Tibial nerve (tissue), 4 donors: ENCODE measurements around the gene REC114. TPM values are rescaled to one million over a fixed set of nuclear protein-coding genes. Genes with fewer than 3 reads are reported as not detected.

ENCODE experiments used
- DNase-seq, 2 donors: peaks; one replicate each; pipeline ENCODE4 v3.0.0-alpha.2; 2019; ENCODE audit warnings: low spot score in 2 of 2
- H3K27ac ChIP-seq, 4 donors: fragments of 200-600 bp; sonication (generic) in 3 of 4; one replicate each; pipeline ENCODE4 v1.5.1; 2017 to 2019; ENCODE audit warnings: mild to moderate bottlenecking in 1 of 4
- H3K27me3 ChIP-seq, 2 donors: fragments of 200-600 bp; sonication (generic) in 1 of 2; one replicate each; pipeline versions ENCODE4 v1.5.1 to v1.6.0; 2017 to 2019
- H3K36me3 ChIP-seq, 3 donors: fragments of 200-600 bp; sonication (generic); one replicate each; pipeline ENCODE4 v1.5.1; 2018 to 2019
- H3K4me1 ChIP-seq, 4 donors: fragments of 200-600 bp; sonication (generic) in 3 of 4; one replicate each; pipeline ENCODE4 v1.5.1; 2017 to 2019
- H3K4me3 ChIP-seq, 4 donors: fragments of 200-600 bp; sonication (generic) in 3 of 4; one replicate each; pipeline ENCODE4 v1.5.1; 2017 to 2019; ENCODE audit warnings: mild to moderate bottlenecking in 1 of 4, moderate library complexity in 1 of 4
- H3K9me3 ChIP-seq, 4 donors: fragments of 200-600 bp; sonication (generic) in 3 of 4; one replicate each; pipeline ENCODE4 v1.5.1; 2017 to 2019
- EP300 ChIP-seq, 2 donors: sonication (generic); formaldehyde crosslinking; IDR thresholded peaks; one replicate each; pipeline ENCODE4 v1.6.1; 2017; ENCODE audit warnings: antibody characterized with exemption in 2 of 2, mild to moderate bottlenecking in 1 of 2
- POLR2A ChIP-seq, 2 donors: fragments of 450-650 bp; IDR thresholded peaks; one replicate each; pipeline ENCODE4 v1.6.1; 2017; ENCODE audit warnings: antibody characterized with exemption in 2 of 2, mild to moderate bottlenecking in 2 of 2, moderate library complexity in 2 of 2
- WGBS, 2 donors: methylation state at CpG; one replicate each; pipeline ENCODE4 v1.1.5; 2018; 5-methylcytosine and 5-hydroxymethylcytosine counted together
- total RNA-seq, 4 donors: library from RNA; depleted of rRNA; stranded (reverse); fragments of >200 nt; gene quantifications; one replicate each; pipeline ENCODE4 v1.1.0, GENCODE V29; 2016
- TF ChIP-seq, protein P1 (sequence below), 5 experiments: fragments of 200-600 bp in 3 of 5; fragments of 450-650 bp in 2 of 5; sonication (generic) in 3 of 5; IDR thresholded peaks; one replicate each; pipeline ENCODE4 v1.5.1; 2016 to 2019; ENCODE audit warnings: antibody characterized with exemption in 5 of 5, mild to moderate bottlenecking in 3 of 5, moderate library complexity in 2 of 5

REC114 gene
- total RNA-seq, 4 donors from 2014 or later, result not detected

DNA sequence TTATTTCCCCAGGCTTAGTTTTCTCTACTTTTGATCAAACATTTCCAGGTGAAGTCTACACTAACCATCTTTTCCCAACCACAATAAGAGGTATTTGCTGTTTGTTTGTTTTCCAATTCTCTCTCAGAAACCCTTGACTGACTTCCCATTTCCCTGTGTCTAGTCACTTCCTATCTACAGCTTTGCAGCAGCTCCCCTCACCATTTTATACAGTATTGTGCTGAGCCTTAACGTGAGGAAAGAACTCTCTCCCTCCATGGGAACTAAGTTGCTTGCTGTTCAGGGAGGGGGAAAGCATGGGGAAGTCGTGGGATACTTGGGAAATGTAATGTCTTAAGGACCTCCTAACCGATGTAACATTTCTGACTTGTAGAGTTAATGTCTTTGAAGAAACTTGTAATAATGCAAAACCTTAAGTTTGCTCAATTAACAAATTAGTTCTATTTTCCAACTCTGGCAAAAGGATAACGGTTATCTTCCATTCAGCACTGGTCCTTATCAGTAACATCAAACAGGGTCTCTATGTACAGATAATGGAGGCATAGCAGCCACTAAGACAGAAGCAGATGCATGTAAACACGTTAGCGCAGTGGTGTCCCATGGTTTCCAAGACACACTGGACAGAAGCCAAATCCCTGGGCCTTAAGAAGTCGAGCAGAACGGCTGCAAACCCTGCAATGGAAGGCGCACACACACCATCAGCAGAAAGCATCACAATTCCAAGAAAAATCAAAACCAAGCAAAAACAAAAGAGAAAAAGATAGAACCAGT lies 150.5 kb downstream of the REC114 start:
- TF ChIP-seq EP300 (IDR thresholded peaks at IDR 0.05), result no peak
- TF ChIP-seq, protein P1, sequence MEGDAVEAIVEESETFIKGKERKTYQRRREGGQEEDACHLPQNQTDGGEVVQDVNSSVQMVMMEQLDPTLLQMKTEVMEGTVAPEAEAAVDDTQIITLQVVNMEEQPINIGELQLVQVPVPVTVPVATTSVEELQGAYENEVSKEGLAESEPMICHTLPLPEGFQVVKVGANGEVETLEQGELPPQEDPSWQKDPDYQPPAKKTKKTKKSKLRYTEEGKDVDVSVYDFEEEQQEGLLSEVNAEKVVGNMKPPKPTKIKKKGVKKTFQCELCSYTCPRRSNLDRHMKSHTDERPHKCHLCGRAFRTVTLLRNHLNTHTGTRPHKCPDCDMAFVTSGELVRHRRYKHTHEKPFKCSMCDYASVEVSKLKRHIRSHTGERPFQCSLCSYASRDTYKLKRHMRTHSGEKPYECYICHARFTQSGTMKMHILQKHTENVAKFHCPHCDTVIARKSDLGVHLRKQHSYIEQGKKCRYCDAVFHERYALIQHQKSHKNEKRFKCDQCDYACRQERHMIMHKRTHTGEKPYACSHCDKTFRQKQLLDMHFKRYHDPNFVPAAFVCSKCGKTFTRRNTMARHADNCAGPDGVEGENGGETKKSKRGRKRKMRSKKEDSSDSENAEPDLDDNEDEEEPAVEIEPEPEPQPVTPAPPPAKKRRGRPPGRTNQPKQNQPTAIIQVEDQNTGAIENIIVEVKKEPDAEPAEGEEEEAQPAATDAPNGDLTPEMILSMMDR (IDR thresholded peaks at IDR 0.05), result no peak
- TF ChIP-seq POLR2A (IDR thresholded peaks at IDR 0.05), result no peak
- Histone ChIP-seq H3K27ac (no peak overlapping the region), H3K4me1 (peaks cover 0 to 53% (median 11%) of the 10 kb centered on the region in 4 donors), H3K36me3 (peaks cover 0 to 30% (median 0%) of the 10 kb centered on the region in 3 donors), H3K27me3 (no peaks in the 10 kb centered on the region), H3K4me3 (no peak overlapping the region), H3K9me3 (no peaks in the 10 kb centered on the region)
- WGBS, 2 donors, result 52 to 54% methylated on average over 9 of the region's 9 CpGs
- peak in 1 of 2 donors; percentile 44 for DNase-seq

- H3K9me3 ChIP-seq, result no peaks in the 10 kb centered on the region
- TF ChIP-seq, protein P1 (IDR thresholded peaks at IDR 0.05), result no peak
- TF ChIP-seq POLR2A (IDR thresholded peaks at IDR 0.05) (no peak), EP300 (IDR thresholded peaks at IDR 0.05) (no peak)
- peaks cover 0 to 60% (median 17%) of the 10 kb centered on the region in 4 donors for H3K4me1 ChIP-seq
- H3K36me3 ChIP-seq, result peaks cover 0 to 24% (median 0%) of the 10 kb centered on the region in 3 donors
- no peak for DNase-seq
- 65 to 66% methylated on average over 2 of the region's 2 CpGs for WGBS, 2 donors
- no peak overlapping the region for H3K4me3 ChIP-seq
- H3K27ac ChIP-seq, result no peak overlapping the region
- H3K27me3 ChIP-seq, result no peaks in the 10 kb centered on the region
Measured at GRCh38 chr15:73594109-73594508, 151.1 kb downstream of the REC114 start.

DNA sequence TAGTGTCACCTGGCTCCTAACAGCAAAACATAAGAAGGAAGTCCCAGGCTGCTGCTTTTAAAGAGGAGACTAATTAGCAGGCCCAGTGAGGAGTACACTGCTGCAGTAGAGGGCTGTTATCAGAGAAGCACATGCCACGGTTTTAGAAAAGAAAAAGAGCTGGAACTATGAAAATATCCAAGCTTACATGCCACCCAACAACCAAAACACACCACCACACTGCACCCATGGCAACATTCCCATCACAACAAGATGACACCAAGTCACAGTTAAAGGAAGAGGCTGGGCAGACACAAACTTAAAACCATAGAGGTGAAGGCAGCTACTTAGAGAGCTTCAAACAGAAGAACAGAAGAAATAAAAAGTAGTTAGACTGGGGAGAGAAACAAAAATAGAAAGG lies 153.2 kb downstream of the REC114 start:
- WGBS, 2 donors, result 36 to 44% methylated on average over 1 of the region's 1 CpG
- Histone ChIP-seq H3K4me3 (no peak overlapping the region), H3K9me3 (no peaks in the 10 kb centered on the region), H3K27ac (no peak overlapping the region), H3K36me3 (peaks cover 0 to 9% (median 0%) of the 10 kb centered on the region in 3 donors), H3K27me3 (no peaks in the 10 kb centered on the region), H3K4me1 (peaks cover 0 to 80% (median 30%) of the 10 kb centered on the region in 4 donors)
- no peak for DNase-seq
- TF ChIP-seq EP300 (IDR thresholded peaks at IDR 0.05) (no peak), POLR2A (IDR thresholded peaks at IDR 0.05) (no peak)
- TF ChIP-seq, protein P1 (IDR thresholded peaks at IDR 0.05), result no peak

- Histone ChIP-seq H3K9me3 (no peaks in the 10 kb centered on the region), H3K4me3 (no peak overlapping the region), H3K4me1 (peaks cover 0 to 90% (median 40%) of the 10 kb centered on the region in 4 donors), H3K36me3 (no peaks in the 10 kb centered on the region), H3K27me3 (no peaks in the 10 kb centered on the region), H3K27ac (no peak overlapping the region)
- WGBS, 2 donors, result 85 to 89% methylated on average over 20 to 21 of the region's 21 CpGs
- TF ChIP-seq, protein P1 (IDR thresholded peaks at IDR 0.05), result no peak
- TF ChIP-seq EP300 (IDR thresholded peaks at IDR 0.05), result no peak
- no peak for TF ChIP-seq POLR2A (IDR thresholded peaks at IDR 0.05)
- DNase-seq, result no peak
Measured at GRCh38 chr15:73597036-73597638, 154.2 kb downstream of the REC114 start.
